Measurements from ENCODE around the gene IER3.
"Not testable (repeated sequence)": the region's sequence is repeated elsewhere in the genome, so short reads cannot be mapped to it uniquely, and the experiment has no call there.

The IER3 gene

DNA sequence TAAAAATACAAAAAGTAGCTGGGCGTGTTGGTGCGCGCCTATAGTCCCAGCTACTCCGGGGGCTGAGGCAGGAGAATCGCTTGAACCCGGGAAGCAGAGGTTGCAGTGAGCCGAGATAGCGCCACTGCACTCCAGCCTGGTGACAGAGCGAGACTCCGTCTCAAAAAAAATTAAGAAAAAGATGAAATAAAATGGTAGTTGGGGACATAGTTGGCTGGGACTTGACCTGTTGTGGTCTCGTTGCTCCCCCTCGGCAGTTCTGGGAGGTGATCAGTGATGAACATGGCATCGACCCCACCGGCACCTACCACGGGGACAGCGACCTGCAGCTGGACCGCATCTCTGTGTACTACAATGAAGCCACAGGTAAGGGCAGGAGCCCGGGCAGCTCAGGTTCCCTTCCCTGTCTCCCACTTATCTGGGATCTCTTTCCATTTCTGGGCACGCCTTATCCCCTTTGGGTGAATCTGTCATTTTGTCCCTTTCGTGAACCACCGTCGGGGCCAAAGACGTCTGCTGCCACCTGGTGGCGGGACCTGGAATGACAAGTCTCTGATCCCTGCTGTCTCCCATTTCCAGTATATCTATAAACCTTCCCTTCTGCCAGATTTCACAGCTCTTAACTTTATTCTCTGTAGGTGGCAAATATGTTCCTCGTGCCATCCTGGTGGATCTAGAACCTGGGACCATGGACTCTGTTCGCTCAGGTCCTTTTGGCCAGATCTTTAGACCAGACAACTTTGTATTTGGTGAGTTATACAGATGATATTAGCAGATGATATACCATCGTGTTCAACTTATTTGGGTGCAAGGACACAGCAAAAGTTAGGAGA, 21.9 kb downstream of the IER3 start:
- peak; percentile 89 for DNase-seq

- DNase-seq: not testable (repeated sequence)
Observed at GRCh38 chr6:30722025-30722279, 22.4 kb downstream of the IER3 start.

DNA sequence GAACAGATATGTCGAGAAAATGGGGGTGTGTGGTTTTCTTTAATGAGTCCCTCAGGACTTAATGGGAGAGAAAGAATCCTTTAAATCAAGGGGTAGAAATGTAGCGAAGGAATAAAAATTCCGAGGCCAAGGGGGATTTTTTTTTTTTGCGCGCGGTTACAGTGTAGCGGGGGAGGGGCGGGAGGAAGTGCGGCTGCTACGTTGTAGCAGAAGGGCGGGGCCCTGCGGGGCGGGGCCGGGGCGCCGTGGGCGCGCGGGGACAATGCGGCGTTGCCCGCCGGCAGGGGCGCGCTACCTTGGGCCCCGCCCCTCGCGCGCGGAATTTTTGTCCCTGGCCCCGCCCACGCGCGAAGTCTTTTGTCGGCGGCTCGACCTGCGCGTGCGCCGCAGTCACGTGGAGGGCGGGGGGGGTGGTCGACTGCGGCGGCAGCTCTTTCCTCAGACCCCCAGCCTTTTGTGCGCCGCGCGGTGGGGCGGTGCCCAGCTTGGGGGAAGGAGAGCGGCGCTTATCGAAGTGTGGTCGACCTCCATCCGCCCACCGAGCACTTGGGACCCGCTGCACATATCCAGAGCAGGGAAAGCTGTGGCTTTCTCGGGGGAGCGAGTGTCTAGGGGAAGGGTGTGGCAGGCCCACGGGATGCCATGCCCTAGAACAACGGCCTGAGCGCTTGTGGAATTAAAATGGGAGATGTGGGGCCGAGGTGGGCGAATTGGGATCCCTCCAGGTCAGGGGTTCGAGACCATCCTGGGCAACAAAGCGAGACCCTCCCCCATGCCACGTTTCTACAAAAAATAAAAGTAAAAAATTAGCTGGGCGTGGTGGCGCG, 22.9 kb downstream of the IER3 start:
- peak; percentile 97 for DNase-seq

- DNase-seq: peak; percentile 69
Observed at GRCh38 chr6:30720738-30721197, 23.6 kb downstream of the IER3 start.

GRCh38 chr6:30719791-30720737, 24.3 kb downstream of the IER3 start, which contains the start of gene TUBB:
Gene TUBB (plus strand): TSS chr6:30720352. CDS start chr6:30720507, 155 bp downstream.
- DNase-seq: peak; percentile 94

- no peak for DNase-seq
Observed at GRCh38 chr6:30719356-30719755, 25.0 kb downstream of the IER3 start.

DNA sequence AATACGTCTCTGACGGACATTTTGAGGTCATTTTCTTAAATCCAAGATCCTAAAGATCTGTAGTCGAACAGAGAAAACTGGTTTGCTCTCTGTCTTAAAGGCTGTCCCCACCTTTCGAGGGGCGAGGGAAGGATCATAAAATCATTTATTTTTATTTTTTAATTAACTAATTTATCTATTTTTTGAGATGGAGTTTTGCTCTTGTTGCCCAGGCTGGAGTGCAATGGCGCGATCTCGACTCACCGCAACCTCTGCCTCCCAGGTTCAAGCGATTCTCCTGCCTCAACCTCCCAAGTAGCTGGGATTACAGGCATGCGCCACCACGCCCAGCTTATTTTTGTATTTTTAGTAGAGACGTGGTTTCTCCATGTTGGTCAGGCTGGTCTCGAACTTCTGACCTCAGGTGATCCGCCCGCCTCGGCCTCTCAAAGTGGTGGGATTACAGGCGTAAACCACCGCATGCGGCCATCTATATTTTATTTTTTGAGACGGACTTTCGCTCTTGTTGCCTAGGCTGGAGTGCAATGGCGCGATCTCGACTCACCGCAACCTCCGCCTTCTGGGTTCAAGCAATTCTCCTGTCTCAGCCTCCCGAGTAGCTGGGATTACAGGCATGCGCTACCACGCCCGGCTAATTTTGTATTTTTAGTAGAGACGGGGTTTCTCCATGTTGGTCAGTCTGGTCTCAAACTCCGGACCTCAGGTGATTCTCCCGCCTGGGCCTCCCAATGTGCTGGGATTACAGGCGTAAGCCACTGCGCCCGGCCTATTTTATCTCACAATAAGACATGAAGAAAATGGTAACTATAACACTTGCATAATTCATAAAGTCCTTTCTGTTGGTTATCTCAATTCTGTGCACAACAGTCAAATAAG, 26.3 kb downstream of the IER3 start:
- DNase-seq: not testable (repeated sequence)

- peak; percentile 96 for DNase-seq
Observed at GRCh38 chr6:30717129-30717844, 27.1 kb downstream of the IER3 start, which contains the start of gene MDC1. Gene MDC1 (minus strand): TSS chr6:30717281. CDS start chr6:30715175, 2,106 bp downstream.

DNA sequence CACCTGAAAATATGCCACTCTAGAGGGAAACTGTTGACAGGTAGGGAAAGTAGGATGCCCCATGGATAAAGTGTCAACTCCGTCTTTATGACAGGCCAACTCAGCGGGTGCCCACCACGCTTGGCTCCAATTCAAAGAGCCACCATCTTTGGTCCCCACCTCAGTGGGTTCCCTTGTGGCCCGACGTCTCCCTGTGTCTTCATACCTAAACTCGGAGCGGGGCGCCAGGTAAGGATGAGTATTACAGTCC, 27.5 kb downstream of the IER3 start:
- no peak for DNase-seq

DNA sequence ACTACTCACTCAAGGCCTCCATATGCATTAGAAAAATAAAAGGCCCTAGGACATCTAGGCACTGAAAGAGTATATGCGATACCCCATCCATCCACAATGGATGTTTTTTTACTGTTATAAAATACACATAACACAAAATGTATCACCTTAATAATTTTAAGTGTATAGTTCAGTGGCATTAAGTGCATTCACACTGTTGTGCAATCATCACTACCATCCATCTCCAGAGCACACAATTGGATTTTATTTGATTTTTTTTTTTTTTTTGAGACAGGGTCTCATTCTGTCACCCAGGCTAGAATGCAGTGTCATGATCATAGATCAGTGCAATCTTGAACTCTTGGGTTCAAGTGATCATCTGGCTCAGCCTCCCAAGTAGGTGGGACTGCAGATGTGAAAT, 30.1 kb downstream of the IER3 start:
- no peak for DNase-seq

GRCh38 chr6:30712441-30712945, 31.9 kb downstream of the IER3 start:
- DNase-seq: no peak

GRCh38 chr6:30711758-30712380, 32.5 kb downstream of the IER3 start:
- no peak for DNase-seq

DNA sequence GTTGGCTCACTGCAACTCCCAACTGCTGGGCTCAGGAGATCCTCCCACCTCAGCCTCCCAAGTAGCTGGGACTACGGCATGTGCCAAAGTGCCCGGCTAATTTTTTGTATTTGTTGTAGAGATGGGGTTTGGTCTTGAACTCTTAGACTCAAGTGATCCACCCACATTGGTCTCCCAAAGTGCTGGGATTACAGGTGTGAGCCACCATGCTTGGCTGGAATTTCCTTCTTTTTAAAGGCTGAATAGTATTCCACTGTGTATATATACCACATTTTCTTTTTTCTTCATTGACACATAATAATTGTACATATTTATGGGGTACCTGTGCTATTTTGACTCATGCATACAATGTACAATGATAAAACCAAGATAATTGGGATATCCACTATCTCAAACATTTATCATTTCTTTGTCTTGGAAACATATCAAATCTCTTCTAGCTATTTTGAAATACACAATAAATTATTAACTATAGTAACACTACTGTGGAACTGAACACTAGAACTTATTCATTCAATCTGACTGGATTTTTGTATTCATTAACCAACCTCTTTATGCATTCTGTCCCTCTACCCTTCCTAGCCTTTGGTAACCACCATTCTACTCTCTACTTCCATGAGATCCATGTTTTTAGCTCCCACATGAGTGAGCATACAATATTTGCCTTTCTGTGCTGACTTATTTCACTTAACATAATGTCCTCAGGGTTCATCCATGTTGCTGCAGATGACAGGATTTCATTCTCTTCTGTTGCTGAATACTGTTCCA, 35.1 kb downstream of the IER3 start:
- DNase-seq: no peak

GRCh38 chr6:30707281-30707850, 37.0 kb downstream of the IER3 start:
- no peak for DNase-seq

GRCh38 chr6:30705620-30706019, 38.7 kb downstream of the IER3 start:
- no peak for DNase-seq

DNA sequence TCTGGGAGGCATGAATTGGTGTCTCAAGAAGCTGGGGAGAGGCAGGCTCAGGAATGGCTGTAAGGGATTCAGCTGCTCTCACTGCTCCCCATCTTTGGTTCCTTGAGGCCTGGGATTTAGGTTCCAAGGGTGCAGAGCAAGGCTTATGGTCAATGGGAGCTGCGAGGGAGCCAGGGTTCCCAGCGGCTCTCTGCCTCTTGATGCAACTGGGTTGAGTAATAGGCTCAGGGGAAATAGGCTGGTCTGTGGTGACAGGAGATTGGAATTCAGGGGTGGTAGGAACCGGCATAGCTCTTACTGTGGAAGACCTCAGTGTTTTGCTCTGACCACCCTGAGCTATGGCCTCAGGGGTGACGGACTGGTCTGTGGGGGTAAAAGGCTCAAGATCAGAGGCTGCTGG, 40.5 kb downstream of the IER3 start:
- DNase-seq: no peak

DNA sequence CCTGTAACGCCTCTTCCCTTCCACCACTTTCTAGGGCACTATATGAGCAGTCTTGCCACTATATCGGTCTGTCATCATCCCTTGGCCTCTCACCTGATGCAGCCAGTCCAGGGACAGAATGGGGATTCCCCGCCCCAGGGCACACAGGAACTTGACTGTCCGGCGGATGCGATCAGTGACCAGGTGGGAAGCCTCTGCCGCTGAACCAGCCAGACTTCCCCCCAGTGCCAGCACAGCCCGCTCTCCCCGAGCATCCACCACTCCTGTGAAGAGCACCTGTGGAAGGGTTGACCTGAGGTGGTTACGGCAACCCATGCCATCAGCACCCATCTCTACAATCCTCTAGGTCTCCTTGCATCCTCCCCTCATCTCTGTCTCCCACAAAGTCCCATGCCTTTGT, 41.3 kb downstream of the IER3 start:
- no peak for DNase-seq

- DNase-seq: no peak
Observed at GRCh38 chr6:30700340-30700739, 44.0 kb downstream of the IER3 start.

GRCh38 chr6:30696432-30696831, 47.9 kb downstream of the IER3 start:
- DNase-seq: no peak

All from activated CD4-positive, CD25-positive, alpha-beta regulatory T cell treated with anti-CD3 and anti-CD28 coated beads, Interleukin-2, amount 50 U/mL, for 72 hours (primary cell).